D721Med (cell line): Measurements from ENCODE around the gene VPS41.

Experiments
- DNase-seq: peaks from one replicate; pipeline ENCODE4 v3.0.0; 2011; ENCODE audit warnings: low spot score; ENCODE audit not compliant: insufficient read length
- FAIRE-seq: peaks from 2 replicates; lab custom pipeline; 2011; peaks lifted over from hg19 to GRCh38; lab: Jason Lieb, UNC
- TF ChIP-seq, protein P1 (sequence below): IDR thresholded peaks from 2 replicates; pipeline ENCODE4 v1.5.1; 2012; ENCODE audit warnings: mild to moderate bottlenecking, control low read depth; ENCODE audit not compliant: insufficient read depth; ENCODE audit errors: missing control alignments

The VPS41 gene

DNA sequence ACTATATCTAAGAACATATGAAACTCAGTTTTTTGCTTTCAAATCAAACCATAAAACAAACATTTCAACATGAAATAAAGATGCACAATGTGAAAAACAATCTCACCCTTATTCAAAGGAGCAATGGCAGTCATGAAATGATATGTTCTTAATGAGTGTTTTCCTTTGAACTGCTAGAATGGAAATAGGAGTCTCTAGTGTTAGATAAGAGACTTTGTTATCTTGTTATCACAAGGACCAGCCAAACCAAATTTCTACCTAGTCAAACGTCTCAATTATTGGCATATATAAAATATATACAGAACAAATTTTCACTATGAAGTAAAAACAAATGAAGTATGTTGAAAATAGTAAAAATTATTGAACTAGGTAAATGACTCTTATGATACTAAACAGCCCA is 1.2 kb downstream of the VPS41 start:
- DNase-seq (no peak), FAIRE-seq (no peak)
- TF ChIP-seq, protein P1, sequence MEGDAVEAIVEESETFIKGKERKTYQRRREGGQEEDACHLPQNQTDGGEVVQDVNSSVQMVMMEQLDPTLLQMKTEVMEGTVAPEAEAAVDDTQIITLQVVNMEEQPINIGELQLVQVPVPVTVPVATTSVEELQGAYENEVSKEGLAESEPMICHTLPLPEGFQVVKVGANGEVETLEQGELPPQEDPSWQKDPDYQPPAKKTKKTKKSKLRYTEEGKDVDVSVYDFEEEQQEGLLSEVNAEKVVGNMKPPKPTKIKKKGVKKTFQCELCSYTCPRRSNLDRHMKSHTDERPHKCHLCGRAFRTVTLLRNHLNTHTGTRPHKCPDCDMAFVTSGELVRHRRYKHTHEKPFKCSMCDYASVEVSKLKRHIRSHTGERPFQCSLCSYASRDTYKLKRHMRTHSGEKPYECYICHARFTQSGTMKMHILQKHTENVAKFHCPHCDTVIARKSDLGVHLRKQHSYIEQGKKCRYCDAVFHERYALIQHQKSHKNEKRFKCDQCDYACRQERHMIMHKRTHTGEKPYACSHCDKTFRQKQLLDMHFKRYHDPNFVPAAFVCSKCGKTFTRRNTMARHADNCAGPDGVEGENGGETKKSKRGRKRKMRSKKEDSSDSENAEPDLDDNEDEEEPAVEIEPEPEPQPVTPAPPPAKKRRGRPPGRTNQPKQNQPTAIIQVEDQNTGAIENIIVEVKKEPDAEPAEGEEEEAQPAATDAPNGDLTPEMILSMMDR: no peak

DNA sequence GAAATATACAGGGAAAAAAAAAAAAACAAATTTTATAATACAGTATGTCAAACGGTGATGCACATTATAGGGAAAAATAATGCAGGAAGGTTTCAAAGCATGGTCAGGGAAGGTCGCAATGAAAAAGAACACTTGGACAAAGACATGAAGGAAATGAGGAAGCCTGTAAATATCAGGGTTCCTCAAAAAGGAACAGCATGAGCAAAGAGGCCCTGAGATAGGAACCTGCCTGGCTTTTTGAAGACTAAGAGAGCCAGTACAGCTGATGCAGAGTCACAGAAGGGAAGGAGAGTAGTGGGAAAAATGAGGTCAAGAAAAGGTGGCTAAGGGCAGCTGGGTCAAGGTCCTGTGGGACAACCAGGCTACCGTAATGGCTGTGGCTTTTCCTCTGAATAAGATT is 1.9 kb downstream of the VPS41 start:
- no peak for FAIRE-seq
- TF ChIP-seq, protein P1: no peak
- DNase-seq: no peak

DNA sequence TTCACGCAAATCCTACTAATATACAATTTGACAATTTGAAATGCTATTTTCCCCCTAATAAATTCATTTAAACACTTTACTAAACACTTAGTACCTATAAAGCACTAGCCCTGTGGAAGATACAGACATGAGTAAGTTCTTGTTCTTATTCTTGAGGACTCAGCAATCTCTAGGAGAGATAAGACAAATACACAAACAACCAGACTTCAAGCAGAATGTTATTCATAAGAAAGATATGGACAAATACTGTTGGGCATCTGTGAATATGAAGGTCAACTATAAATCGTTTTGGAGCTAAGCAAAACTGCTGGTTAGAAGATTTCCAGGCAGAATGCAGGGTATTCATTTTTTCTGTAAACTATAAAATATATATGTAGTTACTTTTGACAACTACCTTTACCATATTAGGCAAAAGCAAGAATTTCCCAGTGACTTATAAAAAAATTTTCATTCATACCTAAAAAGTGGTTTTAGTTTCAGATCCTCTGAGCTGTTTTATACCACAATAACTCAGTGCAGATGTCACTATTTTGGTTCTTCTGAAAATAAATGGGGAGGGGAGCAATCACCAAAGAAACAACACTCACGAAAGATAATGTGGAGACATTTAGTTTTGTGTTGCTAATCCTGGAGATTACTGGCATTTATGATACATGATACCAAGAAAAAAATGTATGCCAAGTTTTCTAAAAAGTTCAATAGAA is 3.8 kb downstream of the VPS41 start:
- TF ChIP-seq, protein P1: no peak
- FAIRE-seq (no peak), DNase-seq (no peak)

DNA sequence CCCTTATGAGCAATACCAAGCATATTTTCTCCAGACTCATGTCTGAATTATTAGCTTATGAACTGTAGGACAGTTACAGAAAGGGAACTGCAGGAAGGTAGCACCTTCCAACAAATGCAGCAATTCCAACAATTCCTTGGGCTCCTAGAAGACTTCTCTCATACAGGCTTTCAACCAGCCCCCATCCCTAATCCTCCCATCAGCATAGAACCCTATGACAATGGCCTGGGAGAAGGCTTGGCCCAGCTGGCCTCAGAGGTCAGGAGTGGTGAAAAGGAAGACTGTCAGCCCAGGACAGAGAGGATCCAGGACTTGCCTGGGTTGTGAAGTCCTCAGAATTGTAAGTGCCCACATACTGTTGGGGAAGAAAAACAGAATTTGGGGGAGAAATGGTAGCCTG is 5.9 kb downstream of the VPS41 start:
- DNase-seq (no peak), FAIRE-seq (no peak)
- TF ChIP-seq, protein P1: no peak

DNA sequence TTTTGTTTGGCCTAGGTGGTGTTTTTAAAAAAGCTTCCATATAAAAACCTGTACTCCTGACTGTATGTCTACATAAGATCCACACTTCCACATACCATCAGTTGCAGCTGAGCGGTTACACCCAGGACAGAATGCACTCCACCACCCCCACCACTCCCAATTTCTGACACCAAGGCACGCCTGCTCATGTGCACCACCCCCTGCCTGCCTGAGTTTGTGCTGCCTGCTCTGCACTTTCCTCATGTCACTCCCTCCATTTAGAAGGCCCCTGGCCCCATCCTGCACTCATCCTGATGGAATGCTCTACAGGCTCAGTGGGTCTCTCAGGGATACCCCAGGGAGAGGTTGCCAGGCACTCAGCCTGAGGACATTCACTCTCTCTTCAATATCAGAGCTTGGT is 6.5 kb downstream of the VPS41 start:
- TF ChIP-seq, protein P1: no peak
- DNase-seq (no peak), FAIRE-seq (no peak)

DNA sequence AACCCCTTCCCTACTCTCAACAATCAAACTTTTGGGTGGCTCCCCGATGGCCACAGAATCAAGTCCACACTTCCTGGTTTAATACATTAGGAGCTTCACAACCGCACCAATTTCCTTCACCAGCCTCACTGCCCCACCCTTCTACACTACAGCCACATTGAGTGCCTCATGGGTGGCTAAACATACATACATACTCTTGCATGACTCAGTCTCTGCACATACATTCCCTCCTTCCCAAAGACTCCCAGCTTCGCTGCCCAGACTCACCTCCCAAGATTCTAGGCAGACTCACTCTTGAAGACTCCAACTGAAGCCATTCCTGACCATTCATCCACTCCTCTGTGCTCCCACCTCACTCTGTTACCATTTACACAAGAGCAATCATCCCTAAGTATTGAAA is 15.9 kb downstream of the VPS41 start:
- TF ChIP-seq, protein P1: no peak
- FAIRE-seq: no peak
- DNase-seq: no peak

DNA sequence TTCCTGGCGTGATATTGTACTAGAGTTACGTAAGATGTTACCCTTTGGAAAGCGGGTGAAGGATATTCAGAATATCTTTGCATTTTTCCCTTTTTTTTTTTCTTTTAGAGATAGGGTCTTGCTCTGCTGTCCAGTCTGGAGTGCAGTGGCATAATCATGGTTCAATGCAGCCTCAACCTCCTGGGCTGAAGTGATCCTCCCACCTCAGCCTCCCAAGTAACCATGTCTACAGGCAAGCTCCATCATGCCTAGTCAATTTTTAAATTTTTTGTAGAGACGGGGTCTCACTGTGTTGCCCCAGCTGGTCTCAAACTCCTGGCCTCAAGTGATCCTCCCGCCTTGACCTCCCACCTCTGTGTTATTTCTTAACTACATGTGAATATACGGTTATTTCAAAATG is 18.4 kb downstream of the VPS41 start:
- FAIRE-seq (no peak), DNase-seq (no peak)
- TF ChIP-seq, protein P1: no peak
